Dendritic cell treated with granulocyte-macrophage colony-stimulating factor and Interleukin-4, amounts not matched to agents 40 ng/mL and 50 ng/mL, for 4 days (primary cell): ENCODE measurements around the gene PPIF.

Experiments used
- H3K27ac Mint-ChIP-seq: one replicate; pipeline ENCODE4 v1.8.0; 2022; ENCODE audit warnings: mild to moderate bottlenecking, mixed read lengths
- H3K27me3 Mint-ChIP-seq: one replicate; pipeline ENCODE4 v1.8.0; 2022; ENCODE audit warnings: mild to moderate bottlenecking, mixed read lengths
- H3K36me3 Mint-ChIP-seq: one replicate; pipeline ENCODE4 v1.8.0; 2022; ENCODE audit warnings: low read depth, mixed read lengths
- H3K4me1 Mint-ChIP-seq: one replicate; pipeline ENCODE4 v1.8.0; 2022; ENCODE audit warnings: low read depth, mixed read lengths
- H3K4me3 Mint-ChIP-seq: one replicate; pipeline ENCODE4 v1.8.0; 2022; ENCODE audit warnings: mild to moderate bottlenecking, moderate library complexity, mixed read lengths
- H3K9me3 Mint-ChIP-seq: one replicate; pipeline ENCODE4 v1.8.0; 2022; ENCODE audit warnings: mixed read lengths
- intact Hi-C: fragments of 100-400 bp; cut with micrococcal nuclease; formaldehyde crosslinking; loops from one replicate; pipeline ENCODE4 v1.15.0; 2022

Gene PPIF

DNA sequence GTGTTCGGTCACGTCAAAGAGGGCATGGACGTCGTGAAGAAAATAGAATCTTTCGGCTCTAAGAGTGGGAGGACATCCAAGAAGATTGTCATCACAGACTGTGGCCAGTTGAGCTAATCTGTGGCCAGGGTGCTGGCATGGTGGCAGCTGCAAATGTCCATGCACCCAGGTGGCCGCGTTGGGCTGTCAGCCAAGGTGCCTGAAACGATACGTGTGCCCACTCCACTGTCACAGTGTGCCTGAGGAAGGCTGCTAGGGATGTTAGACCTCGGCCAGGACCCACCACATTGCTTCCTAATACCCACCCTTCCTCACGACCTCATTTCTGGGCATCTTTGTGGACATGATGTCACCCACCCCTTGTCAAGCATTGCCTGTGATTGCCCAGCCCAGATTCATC, 6.5 kb downstream of the PPIF start:
- Mint-ChIP-seq H3K4me3 (no peak overlapping the region), H3K27ac (no peak overlapping the region), H3K36me3 (peaks cover 86% of the 10 kb centered on the region), H3K4me1 (peaks cover 75% of the 10 kb centered on the region), H3K9me3 (no peaks in the 10 kb centered on the region), H3K27me3 (no peaks in the 10 kb centered on the region)
- intact Hi-C loops = no loop called here

DNA sequence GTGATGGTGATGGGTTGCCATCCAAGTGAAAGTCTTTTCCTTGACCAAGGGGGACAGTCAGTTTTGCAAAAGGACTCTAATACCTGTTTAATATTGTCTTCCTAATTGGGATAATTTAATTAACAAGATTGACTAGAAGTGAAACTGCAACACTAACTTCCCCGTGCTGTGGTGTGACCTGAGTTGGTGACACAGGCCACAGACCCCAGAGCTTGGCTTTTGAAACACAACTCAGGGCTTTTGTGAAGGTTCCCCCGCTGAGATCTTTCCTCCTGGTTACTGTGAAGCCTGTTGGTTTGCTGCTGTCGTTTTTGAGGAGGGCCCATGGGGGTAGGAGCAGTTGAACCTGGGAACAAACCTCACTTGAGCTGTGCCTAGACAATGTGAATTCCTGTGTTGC, 6.9 kb downstream of the PPIF start:
- intact Hi-C loops = no loop called here
- Mint-ChIP-seq H3K27ac (no peak overlapping the region), H3K4me3 (no peak overlapping the region), H3K4me1 (peaks cover 71% of the 10 kb centered on the region), H3K36me3 (peaks cover 81% of the 10 kb centered on the region), H3K27me3 (no peaks in the 10 kb centered on the region), H3K9me3 (no peaks in the 10 kb centered on the region)

DNA sequence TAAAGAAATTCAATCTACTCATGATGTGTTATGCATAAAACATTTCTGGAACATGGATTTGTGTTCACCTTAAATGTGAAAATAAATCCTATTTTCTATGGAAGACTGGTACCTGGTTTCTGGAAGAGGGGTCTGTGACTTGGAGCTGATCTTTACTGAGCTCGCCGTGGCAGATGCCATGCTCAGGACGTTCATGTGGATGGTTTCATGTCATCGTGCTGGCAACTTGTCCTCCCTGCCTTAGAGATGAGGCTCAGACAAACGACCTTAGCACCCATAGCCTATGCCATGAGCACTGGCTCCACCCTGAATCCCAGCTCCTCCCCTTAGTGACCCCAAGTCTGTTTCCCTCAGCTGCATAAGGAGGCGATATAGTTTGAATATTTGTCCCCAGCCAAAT, 7.3 kb downstream of the PPIF start:
- Mint-ChIP-seq H3K27me3 (no peaks in the 10 kb centered on the region), H3K4me3 (no peak overlapping the region), H3K27ac (no peak overlapping the region), H3K9me3 (no peaks in the 10 kb centered on the region), H3K36me3 (peaks cover 77% of the 10 kb centered on the region), H3K4me1 (peaks cover 67% of the 10 kb centered on the region)
- intact Hi-C loops = no loop called here

DNA sequence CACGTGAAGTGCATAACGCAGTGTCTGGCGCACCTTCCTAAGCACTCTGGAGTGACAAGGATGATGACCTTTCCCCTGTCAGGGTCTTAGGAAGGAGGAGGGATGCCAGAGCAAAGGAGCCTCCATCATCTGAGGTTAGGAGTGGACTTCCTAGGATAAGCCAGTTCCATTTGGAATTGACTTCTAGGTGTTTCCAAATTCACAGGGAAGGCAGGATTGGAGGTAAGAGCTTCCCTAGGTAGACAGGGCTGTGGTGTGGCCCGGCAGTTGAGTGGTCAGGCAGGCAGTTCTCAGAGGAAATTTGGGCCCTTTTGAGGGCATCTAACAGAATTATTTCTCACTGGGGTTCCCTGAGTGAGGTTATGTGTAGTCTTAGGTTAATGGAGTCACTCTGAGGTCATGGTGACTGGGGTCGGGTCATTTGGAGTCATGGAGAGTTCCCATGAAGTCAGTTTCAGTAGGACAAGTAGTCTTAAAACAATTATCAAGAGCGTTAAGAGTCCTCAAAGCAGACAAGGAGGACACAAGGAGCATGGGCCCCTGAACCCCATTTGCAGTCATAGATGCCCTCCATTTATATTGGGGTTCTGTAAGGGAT, 8.2 kb downstream of the PPIF start:
- H3K36me3 Mint-ChIP-seq = peaks cover 68% of the 10 kb centered on the region
- H3K4me1 Mint-ChIP-seq = peaks cover 58% of the 10 kb centered on the region
- H3K4me3 Mint-ChIP-seq = no peak overlapping the region
- intact Hi-C loops = no loop called here
- H3K27ac Mint-ChIP-seq = peak overlapping the region; percentile 75
- no peaks in the 10 kb centered on the region for H3K27me3 Mint-ChIP-seq
- H3K9me3 Mint-ChIP-seq = no peaks in the 10 kb centered on the region

DNA sequence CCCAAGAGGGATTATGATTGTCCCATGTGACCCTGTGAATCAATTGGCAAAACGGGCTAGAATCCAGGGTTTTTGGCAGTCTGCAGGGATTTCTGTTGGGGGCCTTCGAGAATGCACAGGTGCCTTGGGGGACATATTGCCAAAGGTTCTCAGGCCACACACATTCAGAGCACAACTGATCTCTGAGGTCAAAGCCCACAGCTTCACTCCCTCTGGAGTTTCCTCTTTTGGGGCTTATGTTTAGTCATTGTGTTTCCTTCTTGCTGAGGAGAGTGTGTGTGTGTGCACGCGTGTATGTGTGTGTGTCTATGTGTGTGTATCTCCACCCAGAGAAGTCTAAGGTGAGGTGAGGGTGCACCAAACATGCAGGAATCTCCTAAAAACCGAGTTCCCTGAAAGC, 8.8 kb downstream of the PPIF start:
- Mint-ChIP-seq H3K27me3 (no peaks in the 10 kb centered on the region), H3K9me3 (no peaks in the 10 kb centered on the region), H3K36me3 (peaks cover 62% of the 10 kb centered on the region), H3K27ac (peak overlapping the region; percentile 75), H3K4me3 (no peak overlapping the region), H3K4me1 (peaks cover 52% of the 10 kb centered on the region)
- intact Hi-C loops = no loop called here

DNA sequence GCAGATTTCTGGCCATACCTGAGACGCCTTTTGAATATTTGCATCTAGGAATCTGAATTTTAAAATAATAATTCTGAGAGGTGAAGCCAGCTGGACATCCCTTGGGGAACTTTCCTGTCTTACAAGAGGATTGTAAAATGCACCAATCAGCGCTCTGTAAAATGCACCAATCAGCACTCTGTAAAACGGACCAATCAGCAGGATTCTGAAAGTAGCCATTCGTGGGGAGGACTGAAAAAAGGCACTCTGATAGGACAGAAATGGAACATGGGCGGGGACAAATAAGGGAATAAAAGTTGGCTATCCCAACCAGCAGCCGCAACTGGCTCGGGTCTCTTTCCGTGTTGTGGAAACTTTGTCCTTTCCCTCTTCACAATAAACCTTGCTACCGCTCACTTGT, 9.9 kb downstream of the PPIF start:
- H3K4me1 Mint-ChIP-seq = peaks cover 41% of the 10 kb centered on the region

DNA sequence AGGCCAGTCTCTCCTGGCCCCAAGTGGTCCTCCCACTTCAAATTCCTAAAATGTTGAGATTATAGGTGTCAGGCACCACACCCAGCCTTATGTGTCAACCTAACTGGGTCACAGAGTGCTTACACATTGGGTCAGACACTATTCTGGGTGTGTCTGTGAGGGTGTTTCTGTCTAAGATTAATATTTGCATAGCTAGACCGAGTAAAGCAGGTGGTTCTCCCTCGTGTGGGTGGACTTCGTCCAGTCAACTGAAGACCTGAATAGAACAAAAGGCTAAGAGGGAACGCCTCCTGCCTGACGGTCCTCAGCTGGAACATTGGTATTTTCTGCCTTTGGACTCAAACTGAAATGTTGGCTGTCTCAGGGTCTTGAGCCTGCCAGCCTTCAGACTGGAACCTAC, 11.5 kb downstream of the PPIF start:
- Mint-ChIP-seq H3K36me3 (peaks cover 35% of the 10 kb centered on the region), H3K4me3 (no peak overlapping the region), H3K9me3 (no peaks in the 10 kb centered on the region), H3K27me3 (no peaks in the 10 kb centered on the region), H3K27ac (no peak overlapping the region), H3K4me1 (peaks cover 27% of the 10 kb centered on the region)
- intact Hi-C loops = no loop called here

More for the DNA sequence above, 9.9 kb downstream of the PPIF start:
- H3K36me3 Mint-ChIP-seq = peaks cover 51% of the 10 kb centered on the region
- H3K27me3 Mint-ChIP-seq = no peaks in the 10 kb centered on the region
- H3K9me3 Mint-ChIP-seq = no peaks in the 10 kb centered on the region
- no peak overlapping the region for H3K4me3 Mint-ChIP-seq
- intact Hi-C loops = no loop called here
- H3K27ac Mint-ChIP-seq = no peak overlapping the region

DNA sequence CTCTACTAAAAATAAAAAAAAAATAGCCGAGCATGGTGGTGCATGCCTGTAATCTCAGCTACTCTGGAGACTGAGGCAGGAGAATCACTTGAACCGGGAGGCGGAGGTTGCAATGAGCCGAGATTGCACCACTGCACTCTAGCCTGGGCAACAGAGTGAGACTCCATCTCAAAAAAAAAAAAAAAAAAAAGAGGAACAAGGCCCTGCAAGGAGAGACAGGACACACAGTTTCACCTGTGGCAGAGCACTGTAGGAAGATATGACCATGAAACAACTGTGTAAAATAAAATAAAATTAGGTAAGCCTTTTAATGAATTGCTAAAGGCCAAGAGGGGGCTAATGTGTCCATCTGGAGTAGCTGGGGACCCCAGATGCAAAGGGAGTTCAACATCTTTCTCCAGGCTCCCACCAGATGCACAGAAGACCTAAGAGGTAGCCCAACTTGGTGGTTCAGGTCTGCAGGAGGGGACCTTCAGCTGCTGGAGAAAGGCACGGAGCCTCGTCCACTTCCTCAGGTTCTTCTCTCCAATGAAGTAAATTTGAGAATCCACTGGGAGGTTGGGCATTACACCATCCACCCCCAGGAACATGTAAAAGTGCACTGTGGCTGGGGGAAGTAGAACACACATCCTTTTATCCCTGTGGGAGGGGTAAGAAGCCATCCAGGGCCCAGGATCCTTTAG, 12.7 kb downstream of the PPIF start:
- intact Hi-C loops = no loop called here
- Mint-ChIP-seq H3K9me3 (no peaks in the 10 kb centered on the region), H3K27ac (no peak overlapping the region), H3K36me3 (peaks cover 23% of the 10 kb centered on the region), H3K4me1 (peaks cover 15% of the 10 kb centered on the region), H3K27me3 (no peaks in the 10 kb centered on the region), H3K4me3 (no peak overlapping the region)

DNA sequence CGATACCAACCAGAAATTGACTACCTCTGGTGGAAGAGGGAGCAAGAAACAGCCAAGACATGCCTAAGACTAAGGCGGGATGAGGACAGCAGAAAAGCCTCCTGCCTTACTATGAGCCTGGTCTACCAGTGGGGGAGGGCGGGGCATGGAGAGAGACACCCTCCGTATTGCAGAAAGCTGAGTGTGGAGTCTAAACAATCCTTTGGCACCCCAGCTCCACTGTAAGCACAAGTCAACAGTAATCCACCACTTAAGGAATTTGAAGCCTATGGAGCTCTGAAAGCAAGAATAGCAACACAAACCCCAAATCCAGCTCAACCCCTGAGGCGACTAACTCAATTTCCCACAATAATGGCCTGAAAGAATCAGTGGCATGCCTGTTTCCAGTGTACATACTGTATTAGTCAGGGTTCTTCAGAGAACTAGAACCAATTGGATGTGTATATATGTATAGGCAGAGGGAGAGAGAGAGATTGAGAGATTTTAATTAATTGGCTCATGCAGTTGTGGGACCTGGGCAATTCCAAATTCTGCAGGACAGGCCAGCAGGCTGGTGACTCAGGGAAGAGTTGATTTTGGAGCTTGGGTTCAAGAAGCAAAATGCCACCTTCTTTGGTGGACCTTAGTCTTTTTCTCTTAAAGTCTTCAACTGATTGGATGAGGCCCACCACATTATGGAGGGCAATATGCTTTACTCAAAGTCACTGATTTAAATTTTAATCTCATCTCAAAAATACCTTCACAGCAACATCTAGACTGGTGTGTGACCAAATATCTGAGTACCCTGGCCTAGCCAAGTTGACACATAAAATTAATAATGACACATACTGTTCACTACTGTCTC, 13.5 kb downstream of the PPIF start:
- H3K4me1 Mint-ChIP-seq = peaks cover 8% of the 10 kb centered on the region
- no peak overlapping the region for H3K4me3 Mint-ChIP-seq
- H3K9me3 Mint-ChIP-seq = no peaks in the 10 kb centered on the region
- H3K27me3 Mint-ChIP-seq = no peaks in the 10 kb centered on the region
- peaks cover 16% of the 10 kb centered on the region for H3K36me3 Mint-ChIP-seq
- intact Hi-C loops = no loop called here
- no peak overlapping the region for H3K27ac Mint-ChIP-seq

DNA sequence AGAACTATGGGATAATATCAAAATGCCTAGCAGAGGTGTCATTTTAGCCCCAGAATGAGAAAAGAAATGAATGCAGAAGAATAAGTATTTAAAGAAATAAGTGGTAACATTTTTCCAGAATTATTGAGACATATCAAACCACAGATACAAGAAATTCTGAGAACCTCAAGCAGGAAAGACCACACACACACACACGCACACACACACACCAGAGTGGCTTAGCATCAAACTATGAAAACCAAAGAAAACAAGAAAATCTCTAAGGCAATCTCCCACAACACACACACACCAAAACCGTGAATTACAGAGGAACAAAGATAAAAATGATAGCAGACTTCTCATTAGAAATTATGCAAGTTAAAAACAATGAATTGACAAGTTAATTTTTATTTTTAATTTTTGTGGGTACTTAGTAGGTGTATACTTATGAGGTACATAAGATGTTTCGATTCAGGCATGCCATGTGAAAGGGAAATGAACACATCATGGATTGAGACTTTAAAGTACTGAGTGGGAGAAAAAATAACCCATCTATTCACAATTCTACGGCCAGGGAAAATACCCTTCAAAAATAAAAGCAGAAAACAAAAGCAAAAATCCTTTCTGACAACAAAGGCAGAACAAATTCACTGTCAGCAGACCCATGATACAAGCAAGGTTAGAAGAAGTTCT, 14.6 kb downstream of the PPIF start:
- no peak overlapping the region for H3K4me3 Mint-ChIP-seq
- no peak overlapping the region for H3K27ac Mint-ChIP-seq
- intact Hi-C loops = no loop called here

DNA sequence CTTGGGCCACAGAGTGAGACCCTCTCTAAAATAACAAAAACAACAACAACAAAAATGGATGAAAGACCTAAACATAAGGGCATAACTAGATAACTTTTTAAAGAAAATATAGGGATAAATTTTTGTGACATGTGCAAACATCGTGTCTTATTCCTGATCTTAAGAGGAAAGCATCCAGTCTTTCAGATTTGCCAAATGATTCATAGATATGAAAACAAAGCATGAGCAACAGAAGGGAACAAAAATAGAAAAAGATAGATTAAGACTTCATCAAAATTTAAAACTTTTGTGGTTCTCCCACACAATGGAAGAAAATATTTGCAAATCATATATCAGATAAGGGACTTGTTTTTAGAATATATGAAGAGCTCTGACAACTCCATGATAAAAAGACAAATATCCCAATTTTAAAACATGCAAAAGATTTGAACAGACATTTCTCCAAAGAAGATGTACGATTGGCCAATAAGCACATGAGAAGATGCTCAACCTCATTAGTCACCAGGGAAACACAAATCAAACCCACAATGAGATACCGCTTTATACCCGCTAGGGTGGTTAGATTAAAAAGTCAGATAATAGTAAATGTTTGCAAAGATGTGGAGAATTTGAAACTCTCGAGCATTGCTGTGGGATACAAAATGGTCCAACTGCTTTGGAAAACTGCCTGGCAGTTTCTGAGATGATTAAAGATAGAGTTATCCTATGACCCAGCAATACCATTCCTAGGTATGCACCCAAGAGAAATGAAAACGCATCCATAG, 20.3 kb downstream of the PPIF start:
- no peaks in the 10 kb centered on the region for H3K4me1 Mint-ChIP-seq
- H3K36me3 Mint-ChIP-seq = no peaks in the 10 kb centered on the region
- H3K27ac Mint-ChIP-seq = no peak overlapping the region
- intact Hi-C loops = no loop called here
- H3K9me3 Mint-ChIP-seq = no peaks in the 10 kb centered on the region
- H3K4me3 Mint-ChIP-seq = no peak overlapping the region
- peaks cover 2% of the 10 kb centered on the region for H3K27me3 Mint-ChIP-seq

More for the DNA sequence above, 14.6 kb downstream of the PPIF start:
- Mint-ChIP-seq H3K27me3 (peaks cover 2% of the 10 kb centered on the region), H3K9me3 (no peaks in the 10 kb centered on the region), H3K36me3 (peaks cover 12% of the 10 kb centered on the region), H3K4me1 (no peaks in the 10 kb centered on the region)

DNA sequence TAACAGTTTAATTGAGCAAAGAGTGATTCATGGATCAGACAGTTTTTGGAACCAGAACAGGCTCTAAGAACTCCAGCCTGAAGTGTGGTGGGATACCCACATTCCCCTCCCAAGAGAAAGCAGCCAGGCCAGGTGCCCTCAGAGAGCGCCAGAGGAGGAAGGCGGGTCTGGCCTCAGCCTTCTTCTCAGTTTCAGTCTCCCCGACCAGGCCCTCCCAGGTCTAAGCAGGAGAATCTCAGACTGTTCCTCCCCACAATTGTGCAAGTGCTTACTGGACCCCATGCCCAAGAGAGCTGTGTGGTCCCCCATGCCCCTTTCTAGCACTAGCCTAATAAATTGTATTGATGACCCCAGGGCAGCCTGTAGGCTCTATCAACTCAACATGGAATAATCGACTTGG, 25.6 kb downstream of the PPIF start:
- peaks cover 3% of the 10 kb centered on the region for H3K27me3 Mint-ChIP-seq
- intact Hi-C loops = no loop called here
- H3K27ac Mint-ChIP-seq = no peak overlapping the region
- no peak overlapping the region for H3K4me3 Mint-ChIP-seq
- peaks cover 5% of the 10 kb centered on the region for H3K4me1 Mint-ChIP-seq
- H3K36me3 Mint-ChIP-seq = no peaks in the 10 kb centered on the region
- no peaks in the 10 kb centered on the region for H3K9me3 Mint-ChIP-seq
